ENCODE measurements around the gene GIMAP1.

The GIMAP1 gene

GRCh38 chr7:150748376-150748775, 32.0 kb downstream of the GIMAP1 start:
- CTCF ChIA-PET = interaction anchor here (0.8 kb wide), 1 partner anchor 142 kb away, joined by 3 read pairs; no protein-coding TSS in a partner anchor
- POLR2A ChIA-PET = no interaction called here
- DNase-seq (ENCODE audit: extremely low spot score) = no peak
- TF ChIP-seq NFRKB (IDR thresholded peaks at IDR 0.05) (no peak), LEF1 (IDR thresholded peaks at IDR 0.05; ENCODE audit: borderline replicate concordance) (no peak), HDGF (IDR thresholded peaks at IDR 0.05; ENCODE audit: borderline replicate concordance) (no peak), PKNOX1 (IDR thresholded peaks at IDR 0.05) (no peak), ZNF384 (IDR thresholded peaks at IDR 0.05) (no peak), FOXA1 (IDR thresholded peaks at IDR 0.05) (no peak), L3MBTL2 (conservative IDR thresholded peaks at IDR 0.05) (no peak), ELF4 (IDR thresholded peaks at IDR 0.05) (no peak), BHLHE40 (IDR thresholded peaks at IDR 0.05; ENCODE audit: borderline replicate concordance) (no peak)

- CTCF ChIA-PET = no interaction called here
- no peak for DNase-seq (ENCODE audit: extremely low spot score)
- POLR2A ChIA-PET = no interaction called here
- TF ChIP-seq ELF4 (IDR thresholded peaks at IDR 0.05) = no peak
- no peak for TF ChIP-seq SUZ12 (IDR thresholded peaks at IDR 0.05)
- no peak for TF ChIP-seq LEF1 (IDR thresholded peaks at IDR 0.05; ENCODE audit: borderline replicate concordance)
- no peak for TF ChIP-seq NFRKB (IDR thresholded peaks at IDR 0.05)
- no peak for TF ChIP-seq FOXK2 (IDR thresholded peaks at IDR 0.05)
- TF ChIP-seq CTBP1 (IDR thresholded peaks at IDR 0.05; ENCODE audit: borderline replicate concordance) = no peak
These were observed 35.3 kb downstream of the GIMAP1 start for GRCh38 chr7:150751702-150752101.

GRCh38 chr7:150753239-150753638, 36.8 kb downstream of the GIMAP1 start:
- no peak for DNase-seq (ENCODE audit: extremely low spot score)
- ChIA-PET POLR2A (no interaction called here), CTCF (interaction anchor here (0.9 kb wide), 1 partner anchor 10 kb away, joined by 3 read pairs; no protein-coding TSS in a partner anchor)
- TF ChIP-seq HDGF (IDR thresholded peaks at IDR 0.05; ENCODE audit: borderline replicate concordance) = no peak
- TF ChIP-seq FOXM1 (IDR thresholded peaks at IDR 0.05; ENCODE audit: borderline replicate concordance) = no peak
- TF ChIP-seq SUZ12 (IDR thresholded peaks at IDR 0.05) = no peak
- no peak for TF ChIP-seq ELF4 (IDR thresholded peaks at IDR 0.05)
- no peak for TF ChIP-seq L3MBTL2 (conservative IDR thresholded peaks at IDR 0.05)
- no peak for TF ChIP-seq PKNOX1 (IDR thresholded peaks at IDR 0.05)
- no peak for TF ChIP-seq ZNF384 (IDR thresholded peaks at IDR 0.05)

- DNase-seq (ENCODE audit: extremely low spot score) = peak; percentile 50
- ChIA-PET POLR2A (no interaction called here), CTCF (interaction anchor here (0.6 to 0.9 kb wide), 2 partner anchors 9 to 37 kb away, joined by 3 read pairs; partner anchors contain the start of gene GIMAP1)
- TF ChIP-seq ARNT (IDR thresholded peaks at IDR 0.05) = no peak
- no peak for TF ChIP-seq ELF4 (IDR thresholded peaks at IDR 0.05)
- no peak for TF ChIP-seq NFRKB (IDR thresholded peaks at IDR 0.05)
- no peak for TF ChIP-seq BHLHE40 (IDR thresholded peaks at IDR 0.05; ENCODE audit: borderline replicate concordance)
- no peak for TF ChIP-seq TARDBP (IDR thresholded peaks at IDR 0.05)
- TF ChIP-seq SUZ12 (IDR thresholded peaks at IDR 0.05) = no peak
- no peak for TF ChIP-seq L3MBTL2 (conservative IDR thresholded peaks at IDR 0.05)
- TF ChIP-seq FOXK2 (IDR thresholded peaks at IDR 0.05) = no peak
These were observed 37.6 kb downstream of the GIMAP1 start for GRCh38 chr7:150753826-150754603.

- CTCF ChIA-PET = no interaction called here
- TF ChIP-seq ELF4 (IDR thresholded peaks at IDR 0.05) (no peak), BHLHE40 (IDR thresholded peaks at IDR 0.05; ENCODE audit: borderline replicate concordance) (no peak), ARNT (IDR thresholded peaks at IDR 0.05) (no peak), ZNF384 (IDR thresholded peaks at IDR 0.05) (no peak), LEF1 (IDR thresholded peaks at IDR 0.05; ENCODE audit: borderline replicate concordance) (no peak), CTBP1 (IDR thresholded peaks at IDR 0.05; ENCODE audit: borderline replicate concordance) (no peak), HDGF (IDR thresholded peaks at IDR 0.05; ENCODE audit: borderline replicate concordance) (no peak), TARDBP (IDR thresholded peaks at IDR 0.05) (no peak), FOXM1 (IDR thresholded peaks at IDR 0.05; ENCODE audit: borderline replicate concordance) (no peak), SP1 (IDR thresholded peaks at IDR 0.05) (no peak)
- POLR2A ChIA-PET = no interaction called here
These were observed 38.5 kb downstream of the GIMAP1 start for GRCh38 chr7:150754951-150755350.

GRCh38 chr7:150755473-150756099, 39.2 kb downstream of the GIMAP1 start:
- no peak for TF ChIP-seq FOXA1 (IDR thresholded peaks at IDR 0.05)
- no peak for DNase-seq (ENCODE audit: extremely low spot score)
- ChIA-PET POLR2A (no interaction called here), CTCF (interaction anchor here (0.7 kb wide), 1 partner anchor 10 kb away, joined by 3 read pairs; no protein-coding TSS in a partner anchor)

More at GRCh38 chr7:150754951-150755350, 38.5 kb downstream of the GIMAP1 start:
- DNase-seq (ENCODE audit: extremely low spot score) = no peak

- ChIA-PET CTCF (interaction anchor here (0.7 kb wide), 1 partner anchor 11 kb away, joined by 3 read pairs; no protein-coding TSS in a partner anchor), POLR2A (no interaction called here)
- DNase-seq (ENCODE audit: extremely low spot score) = no peak
- no peak for TF ChIP-seq ARNT (IDR thresholded peaks at IDR 0.05)
- no peak for TF ChIP-seq TARDBP (IDR thresholded peaks at IDR 0.05)
- no peak for TF ChIP-seq NFRKB (IDR thresholded peaks at IDR 0.05)
- TF ChIP-seq BHLHE40 (IDR thresholded peaks at IDR 0.05; ENCODE audit: borderline replicate concordance) = no peak
- TF ChIP-seq PKNOX1 (IDR thresholded peaks at IDR 0.05) = no peak
- no peak for TF ChIP-seq FOXM1 (IDR thresholded peaks at IDR 0.05; ENCODE audit: borderline replicate concordance)
- no peak for TF ChIP-seq SP1 (IDR thresholded peaks at IDR 0.05)
- no peak for TF ChIP-seq FOXA1 (IDR thresholded peaks at IDR 0.05)
- TF ChIP-seq L3MBTL2 (conservative IDR thresholded peaks at IDR 0.05) = no peak
- TF ChIP-seq LEF1 (IDR thresholded peaks at IDR 0.05; ENCODE audit: borderline replicate concordance) = no peak
- no peak for TF ChIP-seq CTBP1 (IDR thresholded peaks at IDR 0.05; ENCODE audit: borderline replicate concordance)
- TF ChIP-seq ZNF384 (IDR thresholded peaks at IDR 0.05) = no peak
- no peak for TF ChIP-seq SUZ12 (IDR thresholded peaks at IDR 0.05)
- no peak for TF ChIP-seq ELF4 (IDR thresholded peaks at IDR 0.05)
- TF ChIP-seq HDGF (IDR thresholded peaks at IDR 0.05; ENCODE audit: borderline replicate concordance) = no peak
- no peak for TF ChIP-seq FOXK2 (IDR thresholded peaks at IDR 0.05)
These were observed 39.8 kb downstream of the GIMAP1 start for GRCh38 chr7:150756166-150756565.

Measured in HEK293T (cell line).